GM19043 (cell line): Measurements from ENCODE around the gene RASL11B.

Experiments used
- ATAC-seq: cut with Tn5 transposase; IDR thresholded peaks from one replicate; pipeline ENCODE4 v1.9.1; 2021; ENCODE audit warnings: low read depth; ENCODE audit not compliant: unreplicated experiment

Gene RASL11B

GRCh38 chr4:52842792-52843191 lies 19.3 kb upstream of the RASL11B start:
- ATAC-seq, result no peak

- no peak for ATAC-seq
Observed at GRCh38 chr4:52843351-52843750, 18.8 kb upstream of the RASL11B start.

GRCh38 chr4:52843958-52844357 lies 18.2 kb upstream of the RASL11B start:
- no peak for ATAC-seq

- ATAC-seq, result no peak
Observed at GRCh38 chr4:52844596-52844995, 17.5 kb upstream of the RASL11B start.

DNA sequence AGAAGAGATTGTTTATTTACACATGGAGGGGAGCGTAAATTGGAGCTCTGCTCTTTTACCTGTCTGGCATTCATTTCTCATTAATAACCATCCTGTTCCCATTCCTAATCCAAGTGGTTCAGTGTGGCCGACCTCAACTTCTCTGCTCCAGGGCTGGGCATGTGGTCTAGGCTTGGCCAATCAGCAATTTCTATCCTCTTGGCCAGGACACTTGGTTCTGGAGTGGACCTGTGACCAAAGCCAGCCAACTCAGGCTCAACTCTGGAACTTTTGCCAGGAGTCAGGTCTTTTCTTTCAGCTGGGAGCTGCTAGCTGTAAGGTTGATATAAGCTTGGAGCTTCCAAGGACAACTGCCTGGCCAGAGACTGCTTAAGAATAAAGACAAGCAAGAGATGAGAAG lies 15.6 kb upstream of the RASL11B start:
- no peak for ATAC-seq

GRCh38 chr4:52848254-52848653 lies 13.9 kb upstream of the RASL11B start:
- no peak for ATAC-seq

GRCh38 chr4:52850406-52851124 lies 11.6 kb upstream of the RASL11B start:
- ATAC-seq, result no peak

DNA sequence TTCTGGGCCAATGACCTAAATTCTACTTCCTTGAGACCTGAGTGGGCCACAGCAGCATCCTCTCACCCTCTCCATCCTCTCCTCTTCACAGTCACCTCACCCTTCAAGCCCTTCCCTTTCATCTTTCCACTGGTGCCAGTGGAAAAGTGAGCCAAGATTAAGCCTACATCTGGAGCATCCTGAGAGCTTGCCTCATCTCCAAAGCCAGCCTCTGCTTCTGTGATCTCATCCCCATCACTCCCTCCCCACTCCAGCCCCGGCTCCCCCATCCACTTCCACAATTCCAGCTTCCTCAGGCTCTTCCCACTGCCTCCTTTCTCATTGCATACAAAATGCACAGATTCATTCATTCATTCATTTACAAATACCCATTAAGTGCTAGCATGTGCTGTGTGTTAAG lies 10.1 kb upstream of the RASL11B start:
- ATAC-seq, result no peak

DNA sequence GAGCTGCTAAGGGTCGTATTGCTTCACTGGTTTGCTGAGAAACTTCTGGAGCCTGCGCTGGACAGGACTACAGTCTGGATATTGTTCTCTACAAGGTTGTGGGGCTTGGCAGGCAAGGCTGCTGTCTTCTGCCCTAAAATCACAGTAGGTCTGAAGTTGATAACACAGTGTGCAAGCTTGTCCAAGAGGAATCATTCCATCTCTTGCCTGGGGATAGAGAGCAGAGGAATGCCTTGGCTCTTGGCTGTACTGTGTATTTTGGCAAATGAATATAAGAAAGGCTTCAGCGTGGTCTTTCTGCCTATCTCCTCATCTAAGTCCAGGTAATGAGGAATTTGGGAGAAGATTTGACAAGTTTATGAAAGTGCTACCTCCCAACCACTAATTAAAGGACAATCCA lies 9.4 kb upstream of the RASL11B start:
- ATAC-seq, result no peak

DNA sequence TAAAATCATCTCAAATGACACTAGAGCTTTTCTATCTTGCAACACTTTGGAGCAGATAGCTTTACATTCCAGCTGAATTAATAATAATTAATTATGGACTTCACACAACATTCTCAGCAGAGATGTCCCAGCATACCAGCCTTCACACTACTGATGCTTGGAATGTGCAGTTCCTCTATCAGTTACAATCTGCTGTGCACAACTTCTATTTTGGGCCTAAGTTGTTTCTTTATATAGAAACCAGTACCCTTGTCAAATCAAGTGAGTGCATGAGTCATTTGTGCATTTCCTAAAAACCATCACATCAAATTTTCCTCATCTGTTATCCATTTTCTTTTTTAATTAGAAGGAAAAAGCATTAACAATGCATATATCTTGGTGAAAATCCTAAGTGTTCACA lies 8.8 kb upstream of the RASL11B start:
- ATAC-seq, result no peak

DNA sequence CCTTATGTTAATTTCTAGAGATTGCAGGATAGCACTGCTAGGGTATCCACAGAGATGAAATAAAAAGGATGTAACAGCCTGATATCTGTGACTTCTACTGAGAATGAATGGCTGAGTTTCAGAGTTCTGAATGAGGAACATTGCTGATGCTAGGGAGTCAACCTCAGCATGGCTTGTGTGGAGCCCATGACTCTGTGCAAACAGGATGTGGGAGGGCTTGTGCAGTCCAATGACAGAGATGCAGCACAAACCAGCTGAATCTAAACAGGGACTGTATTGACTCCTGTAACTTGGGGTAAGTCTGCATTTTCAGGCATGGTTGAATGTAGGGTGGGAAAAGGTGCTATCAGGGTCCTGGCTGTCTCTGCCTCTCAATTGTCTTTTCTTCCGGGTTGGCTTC lies 5.3 kb upstream of the RASL11B start:
- no peak for ATAC-seq

GRCh38 chr4:52860361-52860760 lies 1.8 kb upstream of the RASL11B start:
- no peak for ATAC-seq

GRCh38 chr4:52861171-52861823 lies 820 bp upstream of the RASL11B start:
- ATAC-seq, result no peak

GRCh38 chr4:52862639-52863161 lies 583 bp downstream of the RASL11B start:
- ATAC-seq, result no peak

GRCh38 chr4:52863324-52863723 lies 1.2 kb downstream of the RASL11B start:
- ATAC-seq, result no peak

DNA sequence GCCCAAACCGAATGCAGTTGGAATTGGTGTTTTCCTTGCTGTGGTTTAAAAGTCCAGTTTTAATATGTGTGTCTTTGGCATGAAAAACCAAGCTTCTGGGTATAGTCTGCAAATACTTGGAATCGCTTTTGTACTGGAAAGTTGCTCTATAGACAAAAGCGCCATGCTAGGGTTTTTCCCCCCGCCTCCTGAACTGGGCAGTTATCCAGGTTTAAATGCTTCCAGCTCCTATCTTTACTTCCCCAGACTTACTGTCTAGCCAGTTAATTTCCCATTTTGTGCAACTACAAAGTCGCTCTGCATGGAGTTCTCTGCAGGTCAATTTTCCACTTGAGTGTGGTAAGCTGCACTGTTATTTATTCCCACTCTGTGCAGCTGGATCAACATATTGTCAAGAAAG lies 2.7 kb downstream of the RASL11B start:
- no peak for ATAC-seq

- no peak for ATAC-seq
Observed at GRCh38 chr4:52865300-52865699, 3.2 kb downstream of the RASL11B start.

DNA sequence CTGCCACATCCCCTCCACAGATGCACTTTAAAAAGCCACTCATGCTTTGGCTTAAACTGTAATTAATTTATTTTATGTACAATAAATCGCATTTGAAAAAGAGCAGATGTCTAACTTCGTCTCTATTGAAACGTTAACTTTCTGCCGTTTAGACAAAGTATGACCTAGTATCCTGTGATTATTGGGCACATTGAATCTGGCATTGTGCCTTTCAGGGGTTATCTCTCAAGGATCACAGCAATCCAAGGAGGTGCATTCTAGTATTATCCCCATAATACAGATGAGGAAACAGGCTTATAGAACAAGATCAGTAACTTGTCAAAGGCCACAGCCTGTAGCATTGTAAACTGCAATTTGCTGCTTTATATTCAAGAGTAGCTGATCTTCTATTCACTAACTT lies 4.6 kb downstream of the RASL11B start:
- no peak for ATAC-seq

GRCh38 chr4:52867163-52867562 lies 5.0 kb downstream of the RASL11B start:
- ATAC-seq, result no peak

DNA sequence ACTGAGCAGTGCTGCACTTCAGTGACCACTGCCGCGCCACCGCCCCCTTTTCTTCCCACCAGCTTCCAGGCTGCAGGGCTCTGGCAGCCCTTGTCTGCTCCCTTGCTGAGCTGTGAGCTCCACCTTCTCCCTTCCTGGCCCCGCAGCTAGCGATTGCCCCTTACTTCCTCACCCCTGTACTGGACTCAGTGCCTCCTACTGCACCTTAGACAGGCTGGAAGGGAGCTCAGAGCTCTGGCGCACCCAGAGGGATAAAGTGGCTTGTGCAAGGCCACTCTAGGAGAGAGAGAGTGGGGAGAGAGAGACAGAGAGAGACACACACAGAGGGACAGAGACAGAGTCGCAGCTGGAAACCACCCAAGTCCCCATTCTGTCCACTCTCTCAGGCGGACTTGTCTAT lies 6.0 kb downstream of the RASL11B start:
- no peak for ATAC-seq

DNA sequence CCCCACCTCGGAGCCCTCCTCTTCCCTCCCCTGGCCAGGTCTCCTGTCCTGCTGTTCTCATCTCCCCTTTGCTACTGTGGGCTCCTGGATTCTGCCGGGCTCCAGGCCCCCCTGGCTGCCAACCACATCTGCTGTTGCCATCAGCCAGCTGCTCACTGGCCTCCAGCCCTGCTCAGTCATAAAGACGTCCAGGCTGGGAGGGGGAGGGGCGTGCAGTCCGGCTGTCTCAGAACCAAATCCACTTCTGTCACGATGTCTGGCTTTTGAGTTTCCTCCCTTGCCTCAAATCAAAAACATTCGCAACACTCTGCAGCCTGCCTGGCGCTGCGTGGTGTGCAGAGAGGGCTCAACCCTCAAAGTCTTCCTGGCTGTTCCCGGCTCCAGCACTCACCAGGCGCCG lies 7.1 kb downstream of the RASL11B start:
- ATAC-seq, result no peak

DNA sequence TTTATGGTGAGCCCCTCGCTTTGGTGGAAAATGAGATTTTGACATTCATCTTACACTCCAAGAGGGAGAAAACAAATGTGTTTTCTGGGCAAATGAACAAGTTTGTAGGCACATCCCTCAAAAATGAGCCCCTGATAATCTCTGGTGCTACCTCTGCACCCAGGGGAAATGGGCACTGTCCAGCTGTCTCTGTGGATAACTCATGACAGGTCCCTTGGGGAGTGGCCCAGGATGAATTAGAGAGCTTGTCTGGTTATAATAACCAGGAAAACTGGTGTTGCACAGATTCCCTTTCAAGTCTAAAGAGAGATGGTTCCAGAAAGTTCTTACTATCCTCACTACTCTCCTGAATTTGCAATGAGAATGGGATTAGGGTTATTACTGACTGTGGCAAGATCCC lies 7.5 kb downstream of the RASL11B start:
- no peak for ATAC-seq
